Adrenal gland (tissue), 5 donors: ENCODE results near the gene MARCHF10.

Experiments used
- POLR2A ChIP-seq, 2 donors: fragments of 450-650 bp; IDR thresholded peaks; one replicate each; pipeline ENCODE4 v1.6.1; 2017; ENCODE audit warnings: antibody characterized with exemption in 2 of 2, mild to moderate bottlenecking in 2 of 2, moderate library complexity in 1 of 2
- TF ChIP-seq, protein P1 (sequence below), 6 experiments: fragments of 450-650 bp in 4 of 6; fragments of 200-600 bp in 2 of 6; sonication (generic) in 1 of 6; IDR thresholded peaks; 1 replicate in 5 of 6; 2 replicates in 1 of 6; pipeline versions ENCODE4 v1.5.1 to v1.8.0; 2016 to 2021; ENCODE audit warnings: antibody characterized with exemption in 6 of 6, mild to moderate bottlenecking in 2 of 6, moderate library complexity in 1 of 6
- donor health status: DM: no; HTN: no; CAD: no.

DNA sequence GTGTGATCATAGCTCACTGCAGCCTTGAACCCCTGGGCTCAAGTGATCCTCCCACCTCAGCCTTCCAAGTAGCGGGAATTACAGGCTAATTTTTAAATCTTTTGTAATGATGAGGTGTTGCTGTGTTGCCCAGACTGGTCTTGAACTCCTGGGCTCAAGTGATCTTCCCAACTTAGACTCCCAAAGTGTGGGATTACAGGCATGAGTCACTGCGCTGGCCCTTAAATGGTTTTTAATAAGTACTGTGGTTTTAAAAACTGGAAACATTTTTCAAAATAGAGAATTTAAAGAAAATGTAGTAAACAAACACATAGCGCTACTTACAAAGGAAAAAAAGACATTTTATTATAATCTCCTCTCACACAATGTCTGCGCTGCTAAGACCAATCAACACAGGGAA lies 32.2 kb downstream of the MARCHF10 start:
- TF ChIP-seq, protein P1, sequence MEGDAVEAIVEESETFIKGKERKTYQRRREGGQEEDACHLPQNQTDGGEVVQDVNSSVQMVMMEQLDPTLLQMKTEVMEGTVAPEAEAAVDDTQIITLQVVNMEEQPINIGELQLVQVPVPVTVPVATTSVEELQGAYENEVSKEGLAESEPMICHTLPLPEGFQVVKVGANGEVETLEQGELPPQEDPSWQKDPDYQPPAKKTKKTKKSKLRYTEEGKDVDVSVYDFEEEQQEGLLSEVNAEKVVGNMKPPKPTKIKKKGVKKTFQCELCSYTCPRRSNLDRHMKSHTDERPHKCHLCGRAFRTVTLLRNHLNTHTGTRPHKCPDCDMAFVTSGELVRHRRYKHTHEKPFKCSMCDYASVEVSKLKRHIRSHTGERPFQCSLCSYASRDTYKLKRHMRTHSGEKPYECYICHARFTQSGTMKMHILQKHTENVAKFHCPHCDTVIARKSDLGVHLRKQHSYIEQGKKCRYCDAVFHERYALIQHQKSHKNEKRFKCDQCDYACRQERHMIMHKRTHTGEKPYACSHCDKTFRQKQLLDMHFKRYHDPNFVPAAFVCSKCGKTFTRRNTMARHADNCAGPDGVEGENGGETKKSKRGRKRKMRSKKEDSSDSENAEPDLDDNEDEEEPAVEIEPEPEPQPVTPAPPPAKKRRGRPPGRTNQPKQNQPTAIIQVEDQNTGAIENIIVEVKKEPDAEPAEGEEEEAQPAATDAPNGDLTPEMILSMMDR (IDR thresholded peaks at IDR 0.05): no peak
- no peak for TF ChIP-seq POLR2A (IDR thresholded peaks at IDR 0.05)
